HG03280 (cell line): Measurements from ENCODE around the gene CEP57L1.

Experiments used
- ATAC-seq: cut with Tn5 transposase; IDR thresholded peaks from one replicate; pipeline ENCODE4 v1.9.1; 2021; ENCODE audit warnings: mild to moderate bottlenecking, moderate library complexity; ENCODE audit not compliant: unreplicated experiment

CEP57L1 gene

DNA sequence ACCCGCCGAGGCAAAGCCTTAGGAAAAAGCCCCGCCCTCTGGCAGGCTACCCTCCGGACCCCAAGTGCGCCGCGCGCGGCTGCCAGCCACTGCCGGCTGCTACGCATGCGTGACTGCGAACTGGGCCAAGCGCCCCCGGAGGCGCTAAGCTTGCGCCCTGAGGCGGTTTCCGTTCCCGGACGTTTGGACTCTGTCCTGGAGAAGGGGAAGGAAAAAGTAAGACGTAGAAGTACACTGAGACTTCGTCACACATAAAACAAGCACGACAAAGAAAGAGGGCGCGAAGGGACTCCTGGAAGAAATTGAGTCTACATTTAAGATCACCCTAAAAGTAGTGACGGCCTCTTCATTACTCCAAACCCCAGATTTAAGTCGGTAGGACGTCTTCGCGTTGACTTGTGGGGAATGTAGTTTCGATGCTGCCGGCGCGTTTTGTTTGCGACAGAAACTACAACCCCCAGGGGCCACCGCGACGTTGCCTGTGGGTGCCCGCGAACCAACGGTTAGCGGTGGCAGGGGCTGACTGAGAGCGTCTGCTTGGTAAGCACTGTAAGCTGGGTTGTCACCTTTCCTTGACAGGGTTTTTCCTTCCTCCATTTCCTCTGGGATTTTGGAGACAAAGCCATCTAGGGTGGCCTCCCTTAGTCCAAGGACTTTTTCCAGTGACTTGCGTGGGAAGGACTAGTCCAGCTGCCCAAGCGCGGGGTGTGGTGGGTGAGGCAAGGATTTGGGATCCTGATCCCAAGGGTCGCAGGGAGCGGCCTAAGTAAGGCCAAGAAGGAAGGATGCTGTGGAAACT lies at the start of gene CEP57L1:
TSS of gene CEP57L1 (plus strand) at position 472 of the 799 bp plus-strand sequence. CDS start 49,715 bp downstream, outside the sequence.
- ATAC-seq, result peak; percentile 77

DNA sequence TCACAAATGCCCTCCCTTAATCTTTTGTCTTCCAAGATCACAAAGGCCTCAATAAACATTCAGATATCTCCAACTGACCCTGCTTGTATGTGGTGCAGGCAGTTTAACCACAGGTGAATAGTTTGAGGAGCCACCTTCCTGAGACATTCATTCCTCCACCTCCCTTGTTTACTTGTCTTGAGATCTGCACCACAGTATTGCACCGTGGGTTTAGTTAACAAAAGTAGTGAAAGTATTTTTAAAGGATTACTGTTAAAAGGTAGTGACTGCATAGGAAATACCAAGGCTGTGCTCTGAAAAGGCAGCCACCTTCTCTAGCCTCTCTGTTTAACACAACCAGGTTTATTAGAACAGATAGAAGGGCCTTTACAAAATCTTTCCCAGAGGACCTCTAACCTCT lies 47.1 kb upstream of the CEP57L1 start:
- ATAC-seq, result no peak

DNA sequence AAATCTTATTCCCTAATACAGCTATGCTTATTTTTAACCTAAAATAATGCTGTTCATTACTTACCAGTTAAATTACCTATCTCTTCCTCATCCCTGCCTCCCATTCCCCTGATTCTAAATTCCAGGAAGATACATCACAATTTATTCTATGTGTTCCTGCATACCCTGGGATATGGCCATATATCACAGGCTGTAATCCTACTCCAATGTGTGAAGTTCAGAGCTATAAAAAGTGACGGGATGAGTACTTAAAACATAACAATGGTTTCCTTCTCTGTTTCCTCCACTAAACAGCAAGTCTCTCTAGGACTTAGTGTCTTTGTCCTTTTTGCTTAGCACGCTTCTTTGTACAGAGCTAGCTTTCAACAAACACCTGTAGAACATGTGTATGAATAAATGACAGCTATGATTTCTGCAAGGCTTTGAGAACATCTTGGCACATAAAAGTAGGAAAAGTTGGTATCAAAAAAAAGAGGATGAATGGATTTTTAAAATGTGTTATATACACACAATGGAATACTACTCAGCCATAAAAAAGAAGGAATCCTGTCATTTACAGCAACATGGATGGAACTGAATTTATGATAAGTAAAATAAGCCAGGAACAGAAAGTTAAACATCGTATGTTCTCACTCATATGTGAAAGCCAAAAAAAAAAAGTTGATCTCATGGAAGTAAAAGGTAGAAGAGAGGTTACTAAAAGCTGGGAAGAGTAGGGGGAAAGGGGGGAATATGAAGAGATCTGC lies 46.5 kb upstream of the CEP57L1 start:
- ATAC-seq, result no peak

DNA sequence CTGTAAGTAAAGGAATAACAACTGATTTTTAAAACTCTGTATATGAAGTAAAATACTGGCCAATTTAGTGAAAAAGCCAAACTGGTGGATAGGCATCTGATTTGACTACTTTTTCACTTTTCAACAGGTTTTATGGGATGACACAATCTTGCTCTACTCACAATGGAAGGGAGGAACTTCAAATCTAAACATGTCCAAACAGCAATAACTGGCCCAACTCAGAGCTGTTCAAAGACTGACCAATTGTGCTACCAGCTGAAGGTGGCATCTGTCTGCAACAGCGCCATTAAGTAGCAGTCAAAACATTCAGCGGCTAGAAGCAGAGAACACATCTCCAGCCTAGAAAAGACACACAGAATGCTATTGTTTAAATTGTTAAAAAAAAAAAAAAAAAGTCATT lies 45.3 kb upstream of the CEP57L1 start:
- ATAC-seq, result no peak

DNA sequence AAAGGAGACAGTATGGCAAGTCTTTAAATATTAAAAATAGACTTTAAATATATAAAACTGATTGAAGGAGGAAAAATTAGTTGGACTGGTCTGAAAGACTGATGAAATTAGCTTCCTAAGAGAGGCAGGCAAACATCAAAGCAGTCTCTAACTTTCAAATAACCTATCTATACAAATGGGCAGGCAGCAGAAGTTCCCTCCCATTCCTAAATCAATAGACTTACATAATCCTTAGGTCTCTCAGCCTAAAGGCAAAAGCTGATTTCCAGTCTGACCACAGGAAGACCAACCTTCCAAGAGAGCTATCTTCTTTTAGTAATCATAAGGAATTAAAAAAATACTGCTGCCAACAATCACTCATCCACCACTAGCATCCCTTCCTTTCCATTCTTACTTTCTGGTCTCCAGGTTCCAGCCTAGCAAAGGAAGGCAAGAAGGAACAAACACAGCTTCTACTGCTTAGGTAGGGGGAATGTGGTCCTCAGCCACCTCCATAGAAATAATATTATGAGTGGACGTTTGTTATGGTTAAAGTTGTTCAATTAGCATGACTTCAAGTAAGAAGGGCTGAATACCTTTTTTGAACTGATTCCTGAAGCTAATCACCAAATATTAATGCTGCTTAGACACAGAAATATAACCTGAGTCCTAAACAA lies 44.7 kb upstream of the CEP57L1 start:
- no peak for ATAC-seq

DNA sequence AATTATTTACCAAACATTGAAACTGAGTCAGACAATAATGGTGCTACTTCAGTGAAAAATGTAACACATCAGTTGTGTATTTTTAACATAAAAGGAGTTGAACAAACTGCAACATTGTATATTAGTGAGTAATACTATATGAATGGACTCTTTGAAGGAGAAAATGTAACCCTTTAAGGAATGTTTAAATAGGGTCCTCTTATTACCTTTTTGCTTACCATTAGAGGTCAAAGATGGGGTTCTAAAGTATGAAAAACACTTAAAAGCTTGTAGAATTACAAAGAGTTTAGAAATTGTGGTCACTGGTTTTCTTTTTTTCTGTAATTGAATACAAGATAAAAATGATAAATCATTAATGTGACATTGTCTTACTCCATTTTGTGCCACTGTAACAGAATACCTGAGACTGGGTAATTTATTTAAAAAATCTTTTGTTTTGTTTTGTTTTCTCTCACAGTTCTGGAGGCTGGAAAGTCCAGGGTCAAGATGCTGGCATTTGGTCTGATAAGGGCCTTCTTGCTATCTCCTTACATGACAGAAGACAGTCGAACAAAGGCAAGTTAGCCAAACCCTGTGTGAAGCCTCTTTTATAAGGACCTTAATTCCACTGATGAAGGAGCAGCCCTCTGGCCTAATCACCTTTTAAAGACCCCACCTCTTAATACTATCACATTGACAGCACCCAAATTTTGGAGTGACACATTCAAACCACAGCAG lies 43.8 kb upstream of the CEP57L1 start:
- no peak for ATAC-seq

DNA sequence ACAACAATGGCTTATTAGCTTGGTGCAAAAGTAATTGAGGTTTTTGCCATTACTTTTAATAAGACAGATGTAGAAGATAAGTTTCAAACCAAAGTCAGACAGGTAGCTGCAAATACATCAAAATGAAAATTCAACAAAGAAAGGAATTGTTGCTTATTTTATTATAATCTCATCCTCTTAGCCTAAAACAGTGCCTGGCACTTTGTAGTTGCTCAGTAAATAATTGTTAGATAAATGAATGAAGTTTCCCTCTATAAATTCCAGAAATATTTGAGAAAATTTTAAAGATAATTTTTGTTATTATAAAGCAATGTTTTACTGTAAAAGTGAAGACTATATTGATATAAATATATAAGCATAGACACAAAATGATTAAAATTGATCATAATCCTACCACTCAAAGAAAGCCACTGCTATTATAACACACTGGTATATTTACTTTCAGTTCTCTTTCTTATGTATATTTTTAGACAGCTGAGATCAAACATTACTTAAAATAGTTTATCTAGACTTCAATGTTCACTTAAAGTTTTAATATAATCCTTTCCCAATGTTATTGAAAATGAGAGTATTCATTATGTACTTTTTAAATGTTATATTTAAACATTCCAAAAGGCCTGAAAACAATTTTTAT lies 43.2 kb upstream of the CEP57L1 start:
- ATAC-seq, result no peak

DNA sequence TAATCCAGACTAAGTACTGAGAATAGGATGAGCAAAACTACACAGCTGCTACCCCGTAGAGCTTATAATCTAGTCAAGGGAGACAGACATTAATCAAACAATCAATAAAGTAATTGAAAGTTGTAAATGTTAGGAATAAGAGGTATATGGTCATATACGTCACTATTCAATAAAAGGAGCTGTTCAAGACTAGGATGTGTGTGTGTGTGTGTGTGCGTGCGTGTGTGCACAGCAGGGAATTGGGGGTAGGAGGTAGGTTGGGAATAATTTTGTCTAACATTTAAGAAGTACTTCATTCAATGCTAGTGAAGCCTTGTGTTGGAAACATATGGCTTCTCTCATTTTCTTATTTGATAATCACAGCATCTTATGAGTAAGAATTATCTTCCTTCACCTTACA lies 42.5 kb upstream of the CEP57L1 start:
- no peak for ATAC-seq

DNA sequence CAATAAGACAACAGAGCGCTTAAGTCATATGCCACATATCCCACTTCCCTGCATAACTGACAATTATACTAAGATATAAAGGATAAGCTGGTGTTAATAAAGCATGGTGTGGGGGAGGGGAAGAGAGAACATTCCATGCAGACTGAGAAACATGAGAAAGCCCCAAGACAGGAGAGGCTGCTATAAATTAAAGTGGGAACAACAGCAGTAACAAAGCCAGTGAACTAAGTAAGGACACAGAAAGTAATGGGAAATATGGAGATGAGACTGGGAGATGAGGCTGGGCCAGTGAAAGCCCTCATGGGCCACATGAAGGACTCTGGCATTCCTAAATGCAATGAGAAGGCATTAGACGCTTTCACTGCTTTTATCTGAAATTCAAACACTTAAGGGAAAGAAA lies 42.0 kb upstream of the CEP57L1 start:
- no peak for ATAC-seq

DNA sequence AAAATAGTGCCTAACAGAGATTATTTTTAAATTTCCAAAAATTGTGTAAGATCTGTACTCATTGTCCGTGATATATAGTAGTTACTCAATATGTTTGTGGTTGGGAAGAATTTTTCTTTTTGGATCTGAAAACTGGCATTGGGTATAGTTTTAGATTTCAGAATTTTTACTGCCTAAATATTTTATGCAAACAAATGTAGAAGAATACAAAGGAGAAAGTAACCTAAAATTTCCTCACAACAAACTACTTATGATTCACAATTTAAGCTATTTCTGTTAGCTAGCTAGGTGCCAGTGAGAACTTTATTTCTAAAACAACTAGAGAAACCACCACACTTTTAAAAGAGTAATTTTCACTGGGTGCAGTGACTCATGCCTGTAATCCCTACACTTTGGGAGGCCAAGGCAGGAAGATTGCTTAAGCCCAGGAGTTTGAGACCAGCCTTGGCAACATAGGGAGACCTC lies 39.5 kb upstream of the CEP57L1 start:
- no peak for ATAC-seq

DNA sequence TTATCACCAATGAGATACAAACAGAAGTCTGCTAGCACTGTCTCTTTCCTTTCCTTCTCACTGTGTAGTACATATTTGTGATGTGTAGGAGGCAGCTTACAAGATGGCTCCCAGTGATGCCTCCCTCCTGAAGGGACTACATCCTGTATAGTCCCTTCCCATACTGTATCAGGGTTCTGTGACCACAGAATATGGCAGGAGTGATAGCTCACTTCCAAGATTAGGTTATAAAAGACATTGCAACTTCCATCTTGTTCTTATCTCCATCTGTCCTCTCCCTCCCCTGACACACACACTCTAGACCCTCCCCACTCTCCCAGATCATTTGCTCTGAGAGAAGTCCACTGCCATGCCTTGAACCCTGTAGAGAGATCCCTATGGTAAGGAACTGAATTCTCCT lies 38.6 kb upstream of the CEP57L1 start:
- no peak for ATAC-seq

DNA sequence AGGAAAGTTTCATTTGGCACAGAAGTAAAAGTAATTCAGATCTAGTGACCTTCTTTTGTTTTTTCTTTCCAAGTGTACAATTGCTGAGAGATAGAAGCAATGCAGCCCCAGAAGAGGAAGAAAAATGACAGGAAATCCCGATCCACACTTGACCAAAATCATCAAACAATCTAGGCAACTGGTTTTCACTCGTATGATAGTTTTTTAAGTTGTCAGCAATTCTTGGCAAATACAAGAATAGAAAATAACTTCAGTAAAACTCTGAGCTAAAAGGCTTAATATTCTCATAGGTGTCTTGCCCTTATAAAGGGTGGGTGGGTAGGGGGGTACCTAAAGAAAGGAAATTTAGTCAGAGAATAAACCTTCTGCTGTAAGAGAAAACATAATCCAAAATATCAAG lies 36.7 kb upstream of the CEP57L1 start:
- no peak for ATAC-seq

DNA sequence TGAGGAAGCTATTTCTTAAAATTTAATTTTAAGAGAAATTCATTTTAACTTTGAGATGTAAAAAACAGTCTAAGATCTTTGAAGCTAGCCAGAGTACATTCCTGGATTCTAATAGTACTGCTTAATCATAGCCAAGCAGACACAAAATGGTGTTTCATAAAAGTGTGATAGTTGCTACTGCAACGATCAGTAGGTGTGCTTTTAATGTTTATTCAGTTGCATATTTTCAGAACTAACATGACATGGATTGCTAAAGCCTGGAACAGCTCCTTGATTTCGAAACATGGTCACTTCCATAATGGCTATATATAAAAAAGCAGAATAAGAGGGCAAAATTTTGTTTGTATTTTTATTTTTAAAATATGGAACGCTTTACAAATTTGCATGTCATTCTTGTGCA lies 36.2 kb upstream of the CEP57L1 start:
- ATAC-seq, result no peak

DNA sequence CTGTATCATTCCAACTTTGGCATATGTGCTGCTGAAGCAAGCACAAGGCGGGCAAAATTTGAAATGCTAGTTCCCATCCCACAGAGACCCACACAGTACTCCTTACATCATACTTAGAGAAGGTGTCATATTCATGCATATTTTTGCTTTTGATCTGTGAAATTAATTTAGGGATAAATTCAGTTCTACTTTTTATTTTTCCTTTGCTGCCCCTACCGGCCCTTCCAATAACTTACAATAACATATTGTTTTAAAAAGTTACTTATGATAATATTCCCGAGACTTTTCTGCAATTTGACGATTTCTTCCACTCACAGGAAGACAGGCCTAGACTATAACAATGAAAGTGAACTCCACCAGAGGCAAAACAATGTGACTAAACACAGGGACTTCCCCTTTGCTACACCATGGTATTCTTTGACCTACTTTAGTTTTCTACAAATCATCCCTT lies 35.7 kb upstream of the CEP57L1 start:
- peak; percentile 79 for ATAC-seq

DNA sequence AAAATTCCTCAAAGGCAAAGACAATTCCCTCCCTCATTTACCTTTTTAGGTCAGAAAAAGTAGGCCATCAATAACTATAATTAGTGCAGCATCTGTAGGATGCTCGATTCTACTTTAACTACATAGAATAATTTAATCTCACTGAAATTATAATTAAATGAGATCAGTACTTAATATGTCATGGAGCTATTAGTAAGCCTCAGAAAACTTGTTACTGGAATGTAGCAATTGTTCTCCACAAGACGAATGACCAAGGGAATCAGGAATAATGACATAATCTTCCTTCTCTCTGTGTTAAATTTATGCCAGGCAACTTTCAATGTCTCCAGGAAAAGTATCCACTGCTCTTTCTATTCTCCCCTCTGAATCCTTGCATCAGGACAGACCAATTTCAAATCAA lies 34.7 kb upstream of the CEP57L1 start:
- no peak for ATAC-seq

DNA sequence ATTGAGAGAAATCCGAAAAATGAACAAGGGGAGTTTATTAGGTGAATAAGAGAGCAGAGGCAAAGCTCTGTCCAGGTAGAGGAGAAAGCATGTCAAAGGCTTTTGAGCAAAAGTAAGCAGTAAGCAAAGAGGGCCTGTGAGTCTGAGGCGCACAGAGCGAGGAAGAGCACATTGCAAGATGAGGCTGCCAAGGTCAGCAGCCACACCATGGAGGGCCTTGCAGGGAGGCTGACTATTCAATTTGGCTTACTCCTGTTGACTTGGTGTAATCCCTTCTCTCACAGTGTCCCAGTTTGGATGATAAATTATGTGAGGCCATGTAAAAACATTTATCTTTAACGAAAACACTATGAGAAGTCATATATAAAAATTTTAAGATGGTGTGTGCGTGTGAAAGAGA lies 33.1 kb upstream of the CEP57L1 start:
- no peak for ATAC-seq

DNA sequence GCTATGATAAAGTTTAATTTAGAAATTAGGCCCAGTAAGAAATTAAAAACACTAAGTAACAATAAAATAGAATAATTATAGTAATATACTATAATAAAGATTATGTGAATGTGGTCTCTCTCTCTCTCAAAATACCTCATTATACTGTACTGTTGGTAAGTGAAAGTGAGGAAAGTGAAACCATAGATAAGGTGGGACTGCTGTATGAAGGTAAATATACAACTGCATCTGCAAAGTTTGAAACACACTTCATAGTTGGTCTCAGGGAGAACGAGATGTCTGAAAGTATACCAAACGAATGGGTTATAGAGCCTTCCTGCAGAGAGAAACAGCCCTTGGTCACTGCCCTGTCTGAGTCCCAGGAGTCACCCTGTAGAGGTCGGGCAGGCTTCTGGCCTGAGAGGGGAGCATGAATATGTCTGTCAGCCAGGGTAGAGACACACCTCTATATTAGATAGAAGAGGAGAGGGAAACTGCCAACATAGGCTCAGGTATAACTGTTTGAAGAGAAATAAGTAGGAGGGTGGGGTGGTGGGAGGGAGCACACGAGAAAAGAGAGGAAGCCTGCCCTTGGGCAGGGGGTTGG lies 32.4 kb upstream of the CEP57L1 start:
- no peak for ATAC-seq

DNA sequence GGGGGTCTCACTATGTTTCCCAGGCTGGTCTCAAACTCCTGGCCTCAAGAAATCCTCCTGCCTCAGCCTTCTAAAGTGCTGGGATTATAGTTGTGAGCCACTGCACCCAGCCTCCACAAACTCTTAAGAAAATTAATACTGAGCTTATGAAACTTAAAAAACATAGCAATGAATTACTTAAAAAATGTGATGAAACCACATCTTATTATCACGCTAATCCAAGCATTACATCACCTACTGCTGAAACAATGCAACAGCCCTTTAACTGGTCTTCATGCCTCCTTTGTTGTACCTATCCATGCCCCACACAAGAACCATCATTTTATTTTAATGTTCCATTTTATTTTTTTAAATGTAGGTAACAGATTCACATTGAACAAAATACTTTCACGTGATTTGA lies 25.6 kb upstream of the CEP57L1 start:
- ATAC-seq, result no peak

DNA sequence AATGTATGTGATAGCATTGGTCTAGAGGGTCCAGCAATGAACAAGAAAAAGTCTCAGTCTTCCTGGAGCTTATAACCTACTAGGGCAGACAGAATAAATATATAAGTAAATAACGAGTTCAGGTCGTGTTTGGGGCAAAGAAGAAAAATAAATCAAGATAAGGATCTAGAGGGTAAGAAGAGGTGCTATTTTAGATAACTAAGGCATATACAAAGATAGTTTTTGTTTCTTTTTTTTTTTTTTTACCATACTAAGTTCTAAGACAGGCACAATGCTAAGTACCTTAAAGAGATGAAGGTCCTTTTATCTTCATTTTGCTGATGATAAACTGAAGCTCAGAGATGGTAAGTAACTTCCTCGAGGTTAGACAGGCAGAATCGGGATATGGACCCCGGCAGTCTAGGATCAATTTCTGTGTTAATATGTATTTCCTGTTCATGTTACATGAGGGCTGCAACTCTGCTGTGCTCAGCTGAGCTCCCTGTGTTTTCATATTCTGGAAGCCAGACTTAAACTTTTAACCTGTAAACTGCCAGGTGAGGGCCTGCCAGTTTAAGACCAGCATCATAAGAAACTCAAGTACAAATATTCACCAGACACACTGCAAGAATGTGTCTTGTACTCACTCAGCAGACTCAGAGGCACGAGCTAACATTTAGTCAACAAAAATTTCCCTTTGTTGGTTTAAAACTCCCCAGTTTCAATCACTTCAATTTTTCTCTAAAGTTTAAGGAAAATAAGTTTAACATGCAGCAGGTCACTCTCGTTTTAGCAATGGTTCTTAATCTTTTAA lies 24.0 kb upstream of the CEP57L1 start:
- ATAC-seq, result no peak
